HepG2 (cell line): ENCODE measurements around the gene TPSD1. TPM values are rescaled to one million over a fixed set of nuclear protein-coding genes. Genes with fewer than 3 reads are reported as not detected.
A peak's percentile ranks its signal among the peaks of the same experiment; 100 is the strongest.

Source experiments
- ATAC-seq: fragments of 200-7000 bp; cut with Tn5 transposase; 3 replicates; pipeline ENCODE4 v1.9.1; 2020; ENCODE audit warnings: mild to moderate bottlenecking, moderate library complexity
- BruUV-seq: library from RNA; stranded (reverse); fragments of 400-500 nt; replicated peaks from 2 replicates; lab custom pipeline; 2021; lab: Mats Ljungman, UMichigan
- CTCF ChIA-PET: fragments of 300-600 bp; formaldehyde crosslinking; extraction: SDS; loops from one replicate; lab custom pipeline; 2021; ENCODE audit warnings: low total read pairs, inconsistent platforms, low intra/inter-chr PET ratio; lab: Yijun Ruan, JAX
- POLR2A ChIA-PET: fragments of 350-600 bp; sonication (Branson Sonifier 250); formaldehyde crosslinking; loops from one replicate; lab custom pipeline; 2020; ENCODE audit warnings: antibody characterized with exemption, inconsistent platforms; lab: Yijun Ruan, JAX
- DNase-seq: peaks from one replicate; pipeline ENCODE4 v3.0.0-alpha.2; 2015; ENCODE audit warnings: low spot score
- FAIRE-seq: peaks from 3 replicates; lab custom pipeline; 2011; peaks lifted over from hg19 to GRCh38; lab: Jason Lieb, UNC
- H2AFZ ChIP-seq: one replicate; pipeline ENCODE4 v1.6.1; 2011; ENCODE audit warnings: low read length, inconsistent platforms
- H3K27ac ChIP-seq: fragments of 300-600 bp; 3 replicates; pipeline ENCODE4 v1.8.0; 2011; ENCODE audit warnings: mixed run types, mild to moderate bottlenecking, mixed read lengths, low read length, inconsistent platforms; ENCODE audit not compliant: insufficient read depth; ENCODE audit errors: extremely low read length
- H3K27me3 ChIP-seq, 2 experiments: fragments of 200-600 bp in 1 of 2; 2 replicates in 1 of 2; 3 replicates in 1 of 2; pipeline versions ENCODE4 v1.6.0 to v1.8.0; 2011; ENCODE audit warnings: low read length in 2 of 2, mild to moderate bottlenecking in 2 of 2, moderate library complexity in 2 of 2, inconsistent platforms in 1 of 2; ENCODE audit not compliant: insufficient read depth in 2 of 2, control insufficient read depth in 1 of 2
- H3K36me3 ChIP-seq, 2 experiments: fragments of 200-600 bp in 1 of 2; replicated peaks in 1 of 2; 2 replicates in 1 of 2; 3 replicates in 1 of 2; pipeline versions ENCODE4 v1.5.1 to v1.8.0; 2011; ENCODE audit warnings: low read length in 2 of 2, inconsistent platforms in 1 of 2; ENCODE audit not compliant: insufficient read depth in 2 of 2, control insufficient read depth in 1 of 2
- H3K4me1 ChIP-seq: 2 replicates; pipeline ENCODE4 v1.5.1; 2012; ENCODE audit warnings: low read length, inconsistent platforms; ENCODE audit not compliant: insufficient read depth
- H3K4me2 ChIP-seq: 2 replicates; pipeline ENCODE4 v1.6.0; 2011; ENCODE audit warnings: low read depth, low read length, inconsistent platforms
- H3K4me3 ChIP-seq, 3 experiments: fragments of 200-600 bp in 1 of 3; sonication (generic), shearing (Covaris generic) in 1 of 3; replicated peaks in 1 of 3; 2 replicates each; pipeline ENCODE4 v1.5.1; 2011 to 2016; ENCODE audit warnings: low read length in 3 of 3, inconsistent platforms in 2 of 3, low read depth in 2 of 3, mild to moderate bottlenecking in 2 of 3, control low read depth in 1 of 3, mixed read lengths in 1 of 3; ENCODE audit not compliant: insufficient read depth in 1 of 3
- H3K79me2 ChIP-seq: one replicate; pipeline ENCODE4 v1.6.1; 2011; ENCODE audit warnings: low read length, inconsistent platforms; ENCODE audit not compliant: insufficient read depth
- H3K9ac ChIP-seq: 2 replicates; pipeline ENCODE4 v1.6.0; 2011; ENCODE audit warnings: mild to moderate bottlenecking, low read depth, low read length, inconsistent platforms; ENCODE audit not compliant: insufficient read depth
- H3K9me3 ChIP-seq: 2 replicates; pipeline ENCODE4 v1.5.1; 2012; ENCODE audit warnings: mild to moderate bottlenecking, low read length
- H4K20me1 ChIP-seq: 2 replicates; pipeline ENCODE4 v1.6.0; 2011; ENCODE audit warnings: inconsistent platforms, mild to moderate bottlenecking, low read length, moderate library complexity; ENCODE audit not compliant: insufficient read depth
- CREB3 ChIP-seq: sonication (generic); formaldehyde crosslinking; IDR thresholded peaks from 2 replicates; pipeline ENCODE4 v1.5.0; 2020; ENCODE audit warnings: missing genetic modification reagents
- EZH2 ChIP-seq: conservative IDR thresholded peaks from 2 replicates; pipeline ENCODE4 v1.6.1; 2012; ENCODE audit warnings: mild to moderate bottlenecking, low read depth, low read length, moderate library complexity
- HOMEZ ChIP-seq: IDR thresholded peaks from 2 replicates; pipeline ENCODE4 v1.6.1; 2016; ENCODE audit warnings: low read depth
- MIXL1 ChIP-seq: IDR thresholded peaks from 2 replicates; pipeline ENCODE4 v1.6.1; 2016
- XRCC5 ChIP-seq: fragments of 200-400 bp; formaldehyde crosslinking; optimal IDR thresholded peaks from 2 replicates; pipeline ENCODE3; 2017; ENCODE audit warnings: mild to moderate bottlenecking, low read length
- ZNF276 ChIP-seq: sonication (generic); formaldehyde crosslinking; IDR thresholded peaks from 2 replicates; pipeline ENCODE4 v1.4.0; 2020; ENCODE audit warnings: mild to moderate bottlenecking, low read depth, missing genetic modification reagents
- ZNF777 ChIP-seq: sonication (generic); formaldehyde crosslinking; IDR thresholded peaks from 2 replicates; pipeline ENCODE4 v1.4.0; 2020; ENCODE audit warnings: missing genetic modification reagents
- WGBS: methylation state at CpG from one replicate; pipeline ENCODE4 v1.1.6; 2017; ENCODE audit warnings: low lambda C conversion rate; 5-methylcytosine and 5-hydroxymethylcytosine counted together
- in situ Hi-C: cut with HindIII; loops from 2 replicates; pipeline ENCODE4 v1.10.0; 2017; ENCODE audit warnings: low pct_unique_long_range_greater_than_20kb; ENCODE audit not compliant: extremely low pct_ligation_motif_present
- intact Hi-C: fragments of 100-400 bp; cut with micrococcal nuclease; formaldehyde crosslinking; loops from one replicate; pipeline ENCODE4 v1.10.0; 2022; ENCODE audit not compliant: unreplicated experiment
- polyA plus RNA-seq, 8 experiments: library from polyadenylated mRNA; depleted of rRNA in 3 of 8; stranded (reverse) in 7 of 8; unstranded in 1 of 8; fragments of >200 nt; fragmentation: Illumina TruSeq in 4 of 8; extraction: Trizol in 4 of 8; gene quantifications; 2 replicates each; pipeline versions ENCODE4 v1.2.1 to v1.2.3, GENCODE V29; 2011 to 2016; ENCODE audit warnings: low read depth in 4 of 8, missing spikeins in 1 of 8, mixed read lengths in 1 of 8; ENCODE audit not compliant: insufficient read depth in 1 of 8
- total RNA-seq, 5 experiments: library from RNA; depleted of rRNA; stranded (reverse); fragments of >200 nt; fragmentation: Illumina TruSeq; extraction: Trizol; gene quantifications; 2 replicates each; pipeline ENCODE4 v1.2.3, GENCODE V29; 2016; ENCODE audit warnings: low read depth in 1 of 5

TPSD1 gene
- total and polyA plus RNA-seq, 2 of the 13 experiments (the other 11 are each of a cell fraction or from before 2014, with no cell fraction given), result not detected

- no peak overlapping the region for H3K4me3 ChIP-seq
- no peaks in the 10 kb centered on the region for H3K36me3 ChIP-seq
- POLR2A ChIA-PET, result no interaction called here
- H3K9me3 ChIP-seq, result no peaks in the 10 kb centered on the region
- no peak overlapping the region for H3K4me2 ChIP-seq
- ATAC-seq, result no peak
- H3K27ac ChIP-seq, result no peak overlapping the region
- no peaks in the 10 kb centered on the region for H4K20me1 ChIP-seq
- no peaks in the 10 kb centered on the region for H3K79me2 ChIP-seq
- BruUV-seq, result no TSS peak
- TF ChIP-seq EZH2, result peak; percentile 81; the same call in 1 of the 2 replicates
- TF ChIP-seq ZNF276 (CRISPR knock-in tag), result no peak
- TF ChIP-seq MIXL1 (CRISPR knock-in tag), result no peak
- TF ChIP-seq ZNF777 (CRISPR knock-in tag), result peak; percentile 62; the same call in 1 of the 2 replicates
- no peak for TF ChIP-seq CREB3 (CRISPR knock-in tag)
- TF ChIP-seq HOMEZ (CRISPR knock-in tag), result no peak
- peak; percentile 34 for TF ChIP-seq XRCC5
- H3K9ac ChIP-seq, result no peak overlapping the region
- DNase-seq, result no peak
- WGBS, result 23% methylated on average over 23 of the region's 38 CpGs
- FAIRE-seq, result no peak
- H3K4me1 ChIP-seq, result peaks cover 29% of the 10 kb centered on the region
- no peak overlapping the region for H2AFZ ChIP-seq
- CTCF ChIA-PET, result no interaction called here
- H3K27me3 ChIP-seq, result peaks cover 28 to 80% of the 10 kb centered on the region in 2 experiments
- in situ Hi-C loops, result no loop called here
- intact Hi-C loops, result no loop called here
These were observed 30.0 kb downstream of the TPSD1 start for GRCh38 chr16:1285669-1286512.
